ENCODE results near the gene AHSP. TPM values are rescaled to one million over a fixed set of nuclear protein-coding genes. Genes with fewer than 3 reads are reported as not detected.

Gene AHSP
- total and polyA plus RNA-seq, 4 donors: 0.30 to 47.8 TPM; not detected in 2

DNA sequence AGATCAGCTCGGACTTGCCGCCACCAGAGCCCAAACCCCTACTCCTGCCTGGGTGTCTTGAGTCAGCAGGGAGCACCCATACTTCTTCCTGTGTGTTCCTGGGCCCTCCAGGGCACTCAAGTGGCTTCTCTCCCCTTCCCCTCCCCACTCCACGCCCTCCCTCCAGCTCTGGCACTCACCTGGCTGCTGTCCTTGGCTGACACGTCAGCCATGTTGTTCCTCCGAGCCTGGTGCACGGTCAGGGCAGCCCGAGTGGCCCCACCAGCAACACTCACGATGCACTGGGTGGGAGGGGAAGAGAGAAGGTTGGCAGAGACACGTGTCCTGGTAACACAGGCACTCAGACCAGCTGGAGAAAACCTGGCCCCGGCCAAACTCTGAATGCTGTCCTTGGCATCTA, 31.0 kb upstream of the AHSP start:
- TF ChIP-seq, protein P1, sequence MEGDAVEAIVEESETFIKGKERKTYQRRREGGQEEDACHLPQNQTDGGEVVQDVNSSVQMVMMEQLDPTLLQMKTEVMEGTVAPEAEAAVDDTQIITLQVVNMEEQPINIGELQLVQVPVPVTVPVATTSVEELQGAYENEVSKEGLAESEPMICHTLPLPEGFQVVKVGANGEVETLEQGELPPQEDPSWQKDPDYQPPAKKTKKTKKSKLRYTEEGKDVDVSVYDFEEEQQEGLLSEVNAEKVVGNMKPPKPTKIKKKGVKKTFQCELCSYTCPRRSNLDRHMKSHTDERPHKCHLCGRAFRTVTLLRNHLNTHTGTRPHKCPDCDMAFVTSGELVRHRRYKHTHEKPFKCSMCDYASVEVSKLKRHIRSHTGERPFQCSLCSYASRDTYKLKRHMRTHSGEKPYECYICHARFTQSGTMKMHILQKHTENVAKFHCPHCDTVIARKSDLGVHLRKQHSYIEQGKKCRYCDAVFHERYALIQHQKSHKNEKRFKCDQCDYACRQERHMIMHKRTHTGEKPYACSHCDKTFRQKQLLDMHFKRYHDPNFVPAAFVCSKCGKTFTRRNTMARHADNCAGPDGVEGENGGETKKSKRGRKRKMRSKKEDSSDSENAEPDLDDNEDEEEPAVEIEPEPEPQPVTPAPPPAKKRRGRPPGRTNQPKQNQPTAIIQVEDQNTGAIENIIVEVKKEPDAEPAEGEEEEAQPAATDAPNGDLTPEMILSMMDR (IDR thresholded peaks at IDR 0.05; ENCODE audit: control extremely low read depth, extremely low read depth): no peak
- peak overlapping the region in 1 of 2 donors; percentile 16 for H3K27ac ChIP-seq (ENCODE audit: low read depth in 1 of 2, low read length in 1 of 2)
- DNase-seq: no peak
- H3K27me3 ChIP-seq (ENCODE audit: control insufficient read depth in 3 of 3, insufficient read depth in 3 of 3, low read length in 2 of 3): no peaks in the 10 kb centered on the region
- H3K4me3 ChIP-seq: no peak overlapping the region
- peaks cover 0 to 13% (median 4%) of the 10 kb centered on the region in 5 donors for H3K4me1 ChIP-seq (ENCODE audit: control insufficient read depth in 5 of 5, insufficient read depth in 5 of 5, low read length in 5 of 5)
- no peak overlapping the region for H3K9ac ChIP-seq (ENCODE audit: insufficient read depth in 1 of 2, low read length in 2 of 2)
- H3K36me3 ChIP-seq (ENCODE audit: control insufficient read depth in 4 of 4, insufficient read depth in 4 of 4, low read length in 4 of 4): peaks cover 20 to 59% (median 54%) of the 10 kb centered on the region in 4 donors
- ATAC-seq (ENCODE audit: insufficient read depth, low FRiP score): peak; percentile 29
- 76 to 87% methylated on average over 10 of the region's 10 CpGs for WGBS, 2 donors
- H3K9me3 ChIP-seq (ENCODE audit: control insufficient read depth in 4 of 4, insufficient read depth in 3 of 4, low read length in 3 of 4): peaks cover 0 to 2% (median 0%) of the 10 kb centered on the region in 4 donors

DNA sequence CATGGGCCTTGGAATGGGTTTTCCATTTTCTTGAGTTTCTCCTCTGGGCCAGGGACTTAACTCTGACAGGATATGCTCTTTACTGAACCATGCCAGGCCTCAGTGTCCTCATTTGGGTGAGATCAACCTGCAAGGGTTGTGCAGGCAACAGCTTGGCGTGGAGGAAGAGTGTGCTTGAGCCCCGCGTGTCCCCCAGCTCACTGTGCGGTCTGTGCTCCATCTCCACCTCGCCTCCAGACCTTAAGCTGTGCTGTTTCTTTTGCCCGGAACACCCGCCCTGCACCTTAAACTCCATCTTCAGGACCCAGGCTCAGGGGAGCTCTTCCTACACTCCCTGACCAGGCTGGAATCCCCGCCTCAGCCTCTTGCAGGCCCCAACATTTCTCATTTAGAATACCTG, 29.2 kb upstream of the AHSP start:
- TF ChIP-seq, protein P1 (IDR thresholded peaks at IDR 0.05; ENCODE audit: control extremely low read depth, extremely low read depth): no peak
- DNase-seq (no peak), ATAC-seq (ENCODE audit: insufficient read depth, low FRiP score) (no peak)
- no peak overlapping the region for H3K4me3 ChIP-seq
- H3K9me3 ChIP-seq (ENCODE audit: control insufficient read depth in 4 of 4, insufficient read depth in 3 of 4, low read length in 3 of 4): peaks cover 0 to 2% (median 0%) of the 10 kb centered on the region in 4 donors
- WGBS, 2 donors: 97 to 98% methylated on average over 8 of the region's 8 CpGs
- peaks cover 0 to 19% (median 7%) of the 10 kb centered on the region in 5 donors for H3K4me1 ChIP-seq (ENCODE audit: control insufficient read depth in 5 of 5, insufficient read depth in 5 of 5, low read length in 5 of 5)
- H3K9ac ChIP-seq (ENCODE audit: insufficient read depth in 1 of 2, low read length in 2 of 2): no peak overlapping the region
- no peaks in the 10 kb centered on the region for H3K27me3 ChIP-seq (ENCODE audit: control insufficient read depth in 3 of 3, insufficient read depth in 3 of 3, low read length in 2 of 3)
- peaks cover 13 to 45% (median 42%) of the 10 kb centered on the region in 4 donors for H3K36me3 ChIP-seq (ENCODE audit: control insufficient read depth in 4 of 4, insufficient read depth in 4 of 4, low read length in 4 of 4)
- no peak overlapping the region for H3K27ac ChIP-seq (ENCODE audit: low read depth in 1 of 2, low read length in 1 of 2)

DNA sequence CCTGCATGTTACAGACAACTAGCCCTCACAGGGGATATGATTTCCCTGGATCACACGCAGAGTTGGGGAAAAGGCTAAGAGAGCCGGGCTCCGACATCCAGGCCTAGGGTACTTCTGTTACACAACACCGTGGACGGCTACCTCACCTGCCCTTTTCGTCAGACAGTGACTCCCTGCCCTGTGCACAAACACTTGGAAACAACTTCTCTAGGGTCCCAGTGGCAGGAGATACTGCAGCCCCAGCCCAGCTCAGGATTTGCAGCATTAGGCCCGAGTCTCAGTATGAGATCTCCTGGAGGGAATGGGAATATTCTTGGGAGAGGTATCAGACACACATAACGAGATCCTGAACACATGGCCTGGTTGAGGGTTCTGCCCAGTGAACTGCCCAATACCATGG, 27.8 kb upstream of the AHSP start:
- H3K4me3 ChIP-seq: no peak overlapping the region
- H3K27me3 ChIP-seq (ENCODE audit: control insufficient read depth in 3 of 3, insufficient read depth in 3 of 3, low read length in 2 of 3): no peaks in the 10 kb centered on the region
- peaks cover 0 to 25% (median 7%) of the 10 kb centered on the region in 5 donors for H3K4me1 ChIP-seq (ENCODE audit: control insufficient read depth in 5 of 5, insufficient read depth in 5 of 5, low read length in 5 of 5)
- peaks cover 10 to 43% (median 39%) of the 10 kb centered on the region in 4 donors for H3K36me3 ChIP-seq (ENCODE audit: control insufficient read depth in 4 of 4, insufficient read depth in 4 of 4, low read length in 4 of 4)
- ATAC-seq (ENCODE audit: insufficient read depth, low FRiP score) (no peak), DNase-seq (no peak)
- whole genome bisulfite sequencing, 2 donors: 92 to 94% methylated on average over 8 of the region's 8 CpGs
- no peak overlapping the region for H3K27ac ChIP-seq (ENCODE audit: low read depth in 1 of 2, low read length in 1 of 2)
- TF ChIP-seq, protein P1 (IDR thresholded peaks at IDR 0.05; ENCODE audit: control extremely low read depth, extremely low read depth): no peak
- H3K9ac ChIP-seq (ENCODE audit: insufficient read depth in 1 of 2, low read length in 2 of 2): no peak overlapping the region
- H3K9me3 ChIP-seq (ENCODE audit: control insufficient read depth in 4 of 4, insufficient read depth in 3 of 4, low read length in 3 of 4): peaks cover 0 to 2% (median 0%) of the 10 kb centered on the region in 4 donors

Measured in lung (tissue), 12 donors.